ENCODE data around the gene SCD5. TPM values are rescaled to one million over a fixed set of nuclear protein-coding genes. Genes with fewer than 3 reads are reported as not detected.

The SCD5 gene
- total and polyA plus RNA-seq, 2 experiments from 2014 or later = 0.79 to 1.6 TPM

GRCh38 chr4:82692101-82692780 lies 106.4 kb downstream of the SCD5 start (continued):
- TF ChIP-seq, protein P1, sequence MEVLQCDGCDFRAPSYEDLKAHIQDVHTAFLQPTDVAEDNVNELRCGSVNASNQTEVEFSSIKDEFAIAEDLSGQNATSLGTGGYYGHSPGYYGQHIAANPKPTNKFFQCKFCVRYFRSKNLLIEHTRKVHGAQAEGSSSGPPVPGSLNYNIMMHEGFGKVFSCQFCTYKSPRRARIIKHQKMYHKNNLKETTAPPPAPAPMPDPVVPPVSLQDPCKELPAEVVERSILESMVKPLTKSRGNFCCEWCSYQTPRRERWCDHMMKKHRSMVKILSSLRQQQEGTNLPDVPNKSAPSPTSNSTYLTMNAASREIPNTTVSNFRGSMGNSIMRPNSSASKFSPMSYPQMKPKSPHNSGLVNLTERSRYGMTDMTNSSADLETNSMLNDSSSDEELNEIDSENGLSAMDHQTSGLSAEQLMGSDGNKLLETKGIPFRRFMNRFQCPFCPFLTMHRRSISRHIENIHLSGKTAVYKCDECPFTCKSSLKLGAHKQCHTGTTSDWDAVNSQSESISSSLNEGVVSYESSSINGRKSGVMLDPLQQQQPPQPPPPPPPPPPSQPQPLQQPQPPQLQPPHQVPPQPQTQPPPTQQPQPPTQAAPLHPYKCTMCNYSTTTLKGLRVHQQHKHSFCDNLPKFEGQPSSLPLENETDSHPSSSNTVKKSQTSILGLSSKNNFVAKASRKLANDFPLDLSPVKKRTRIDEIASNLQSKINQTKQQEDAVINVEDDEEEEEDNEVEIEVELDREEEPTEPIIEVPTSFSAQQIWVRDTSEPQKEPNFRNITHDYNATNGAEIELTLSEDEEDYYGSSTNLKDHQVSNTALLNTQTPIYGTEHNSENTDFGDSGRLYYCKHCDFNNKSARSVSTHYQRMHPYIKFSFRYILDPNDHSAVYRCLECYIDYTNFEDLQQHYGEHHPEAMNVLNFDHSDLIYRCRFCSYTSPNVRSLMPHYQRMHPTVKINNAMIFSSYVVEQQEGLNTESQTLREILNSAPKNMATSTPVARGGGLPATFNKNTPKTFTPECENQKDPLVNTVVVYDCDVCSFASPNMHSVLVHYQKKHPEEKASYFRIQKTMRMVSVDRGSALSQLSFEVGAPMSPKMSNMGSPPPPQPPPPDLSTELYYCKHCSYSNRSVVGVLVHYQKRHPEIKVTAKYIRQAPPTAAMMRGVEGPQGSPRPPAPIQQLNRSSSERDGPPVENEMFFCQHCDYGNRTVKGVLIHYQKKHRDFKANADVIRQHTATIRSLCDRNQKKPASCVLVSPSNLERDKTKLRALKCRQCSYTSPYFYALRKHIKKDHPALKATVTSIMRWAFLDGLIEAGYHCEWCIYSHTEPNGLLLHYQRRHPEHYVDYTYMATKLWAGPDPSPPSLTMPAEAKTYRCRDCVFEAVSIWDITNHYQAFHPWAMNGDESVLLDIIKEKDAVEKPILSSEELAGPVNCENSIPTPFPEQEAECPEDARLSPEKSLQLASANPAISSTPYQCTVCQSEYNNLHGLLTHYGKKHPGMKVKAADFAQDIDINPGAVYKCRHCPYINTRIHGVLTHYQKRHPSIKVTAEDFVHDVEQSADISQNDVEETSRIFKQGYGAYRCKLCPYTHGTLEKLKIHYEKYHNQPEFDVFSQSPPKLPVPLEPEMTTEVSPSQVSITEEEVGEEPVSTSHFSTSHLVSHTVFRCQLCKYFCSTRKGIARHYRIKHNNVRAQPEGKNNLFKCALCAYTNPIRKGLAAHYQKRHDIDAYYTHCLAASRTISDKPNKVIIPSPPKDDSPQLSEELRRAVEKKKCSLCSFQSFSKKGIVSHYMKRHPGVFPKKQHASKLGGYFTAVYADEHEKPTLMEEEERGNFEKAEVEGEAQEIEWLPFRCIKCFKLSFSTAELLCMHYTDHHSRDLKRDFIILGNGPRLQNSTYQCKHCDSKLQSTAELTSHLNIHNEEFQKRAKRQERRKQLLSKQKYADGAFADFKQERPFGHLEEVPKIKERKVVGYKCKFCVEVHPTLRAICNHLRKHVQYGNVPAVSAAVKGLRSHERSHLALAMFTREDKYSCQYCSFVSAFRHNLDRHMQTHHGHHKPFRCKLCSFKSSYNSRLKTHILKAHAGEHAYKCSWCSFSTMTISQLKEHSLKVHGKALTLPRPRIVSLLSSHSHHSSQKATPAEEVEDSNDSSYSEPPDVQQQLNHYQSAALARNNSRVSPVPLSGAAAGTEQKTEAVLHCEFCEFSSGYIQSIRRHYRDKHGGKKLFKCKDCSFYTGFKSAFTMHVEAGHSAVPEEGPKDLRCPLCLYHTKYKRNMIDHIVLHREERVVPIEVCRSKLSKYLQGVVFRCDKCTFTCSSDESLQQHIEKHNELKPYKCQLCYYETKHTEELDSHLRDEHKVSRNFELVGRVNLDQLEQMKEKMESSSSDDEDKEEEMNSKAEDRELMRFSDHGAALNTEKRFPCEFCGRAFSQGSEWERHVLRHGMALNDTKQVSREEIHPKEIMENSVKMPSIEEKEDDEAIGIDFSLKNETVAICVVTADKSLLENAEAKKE (CRISPR knock-in tag; IDR thresholded peaks at IDR 0.05) = no peak
- TF ChIP-seq CREB1 (CRISPR knock-in tag; IDR thresholded peaks at IDR 0.05; ENCODE audit: low read depth) = no peak
- TF ChIP-seq EZH2phosphoT487 (IDR thresholded peaks at IDR 0.05; ENCODE audit: unreplicated experiment) = no peak
- TF ChIP-seq STAT1 (IDR thresholded peaks at IDR 0.05; ENCODE audit: unreplicated experiment) = no peak
- no peak for TF ChIP-seq ZNF114 (CRISPR knock-in tag; IDR thresholded peaks at IDR 0.05)
- no peak for TF ChIP-seq NANOG (IDR thresholded peaks at IDR 0.05; ENCODE audit: borderline replicate concordance)
- no peak for TF ChIP-seq JUNB (IDR thresholded peaks at IDR 0.05; ENCODE audit: unreplicated experiment)
- TF ChIP-seq POLR2AphosphoS5 (IDR thresholded peaks at IDR 0.05; ENCODE audit: low read depth) = no peak
- TF ChIP-seq CTCF (conservative IDR thresholded peaks at IDR 0.05; ENCODE audit: low read depth in 2 of 2) = no peak

Measured in GM23338 (cell line).